Loucy (cell line): ENCODE measurements around the gene RNF152.
"Not testable (repeated sequence)": the region's sequence is repeated elsewhere in the genome, so short reads cannot be mapped to it uniquely, and the experiment has no call there.

Experiments used
- H2AFZ ChIP-seq: fragments of 200-600 bp; sonication (generic); 2 replicates; pipeline ENCODE4 v1.6.0; 2016; ENCODE audit warnings: antibody characterized with exemption, mild to moderate bottlenecking, low read length, moderate library complexity
- H3F3A ChIP-seq: fragments of 200-600 bp; 2 replicates; pipeline ENCODE4 v1.6.0; 2016; ENCODE audit warnings: antibody characterized with exemption, low read depth, mild to moderate bottlenecking
- H3K27me3 ChIP-seq: fragments of 200-600 bp; sonication (generic); 2 replicates; pipeline ENCODE4 v1.6.1; 2014; ENCODE audit warnings: low read length, mild to moderate bottlenecking; ENCODE audit not compliant: insufficient read depth, poor library complexity, severe bottlenecking
- H3K36me3 ChIP-seq: fragments of 200-600 bp; sonication (generic); 2 replicates; pipeline ENCODE4 v1.6.1; 2016; ENCODE audit warnings: low read length; ENCODE audit not compliant: insufficient read depth
- H3K4me1 ChIP-seq: fragments of 200-600 bp; sonication (generic); 2 replicates; pipeline ENCODE4 v1.5.1; 2014; ENCODE audit warnings: low read length, mild to moderate bottlenecking; ENCODE audit not compliant: insufficient read depth, poor library complexity, severe bottlenecking
- H3K4me2 ChIP-seq: fragments of 200-600 bp; sonication (generic); 2 replicates; pipeline ENCODE4 v1.6.0; 2014; ENCODE audit warnings: antibody characterized with exemption, low read length, low read depth, mild to moderate bottlenecking; ENCODE audit not compliant: poor library complexity, severe bottlenecking
- H3K4me3 ChIP-seq: fragments of 200-600 bp; sonication (generic); 2 replicates; pipeline ENCODE4 v1.5.1; 2014; ENCODE audit warnings: low read length, mild to moderate bottlenecking, mixed read lengths; ENCODE audit not compliant: poor library complexity, severe bottlenecking
- H3K79me2 ChIP-seq: fragments of 200-600 bp; sonication (generic); 2 replicates; pipeline ENCODE4 v1.6.1; 2014; ENCODE audit warnings: low read length; ENCODE audit not compliant: insufficient read depth
- H3K9ac ChIP-seq: fragments of 200-600 bp; sonication (generic); 2 replicates; pipeline ENCODE4 v1.6.0; 2014; ENCODE audit warnings: mild to moderate bottlenecking, low read depth, low read length, moderate library complexity; ENCODE audit not compliant: poor library complexity, severe bottlenecking
- H3K9me2 ChIP-seq: fragments of 200-600 bp; sonication (generic); replicated peaks from 2 replicates; pipeline ENCODE4 v1.6.1; 2016; ENCODE audit warnings: low read depth, low read length, mixed read lengths
- H3K9me3 ChIP-seq: fragments of 200-600 bp; sonication (generic); 2 replicates; pipeline ENCODE4 v1.6.1; 2014; ENCODE audit warnings: mild to moderate bottlenecking, antibody characterized with exemption, low read length, low read depth; ENCODE audit not compliant: insufficient read depth
- H4K20me1 ChIP-seq: fragments of 200-600 bp; sonication (generic); 2 replicates; pipeline ENCODE4 v1.6.0; 2014; ENCODE audit warnings: antibody characterized with exemption, low read length, mild to moderate bottlenecking; ENCODE audit not compliant: insufficient read depth, poor library complexity, severe bottlenecking
- CTCF ChIP-seq: fragments of 200-600 bp; sonication (generic); conservative IDR thresholded peaks from 2 replicates; pipeline ENCODE4 v1.5.1; 2014; ENCODE audit warnings: mild to moderate bottlenecking, antibody characterized with exemption, low read length
- EZH2phosphoT487 ChIP-seq: fragments of 200-600 bp; IDR thresholded peaks from 2 replicates; pipeline ENCODE4 v1.6.1; 2018; ENCODE audit warnings: antibody characterized with exemption, mild to moderate bottlenecking, moderate library complexity, borderline replicate concordance

RNF152 gene

GRCh38 chr18:61785588-61785987 lies 107.2 kb downstream of the RNF152 start:
- no peaks in the 10 kb centered on the region for H3K79me2 ChIP-seq
- H3K4me1 ChIP-seq, result peaks cover 4% of the 10 kb centered on the region
- H3F3A ChIP-seq, result no peaks in the 10 kb centered on the region
- H3K4me2 ChIP-seq, result no peak overlapping the region
- H3K9ac ChIP-seq, result no peak overlapping the region
- no peaks in the 10 kb centered on the region for H3K36me3 ChIP-seq
- H2AFZ ChIP-seq, result no peak overlapping the region
- no peak for TF ChIP-seq CTCF
- TF ChIP-seq EZH2phosphoT487, result no peak
- H3K27me3 ChIP-seq, result no peaks in the 10 kb centered on the region
- no peaks in the 10 kb centered on the region; the same call in 1 of the 2 replicates for H3K9me3 ChIP-seq
- no peaks in the 10 kb centered on the region for H3K9me2 ChIP-seq
- H4K20me1 ChIP-seq, result no peaks in the 10 kb centered on the region
- H3K4me3 ChIP-seq, result no peak overlapping the region

GRCh38 chr18:61784834-61785233 lies 108.0 kb downstream of the RNF152 start:
- H3K27me3 ChIP-seq, result no peaks in the 10 kb centered on the region
- H3K4me2 ChIP-seq, result no peak overlapping the region
- H3K9ac ChIP-seq, result no peak overlapping the region
- H3K4me1 ChIP-seq, result peaks cover 4% of the 10 kb centered on the region
- no peaks in the 10 kb centered on the region for H3K79me2 ChIP-seq
- TF ChIP-seq EZH2phosphoT487 (no peak), CTCF (no peak)
- no peaks in the 10 kb centered on the region for H3K9me2 ChIP-seq
- H3F3A ChIP-seq, result no peaks in the 10 kb centered on the region
- no peak overlapping the region for H2AFZ ChIP-seq
- H3K9me3 ChIP-seq, result no peaks in the 10 kb centered on the region; the same call in 1 of the 2 replicates
- H4K20me1 ChIP-seq, result no peaks in the 10 kb centered on the region
- no peak overlapping the region for H3K4me3 ChIP-seq
- no peaks in the 10 kb centered on the region for H3K36me3 ChIP-seq

- H3K79me2 ChIP-seq, result no peaks in the 10 kb centered on the region
- no peaks in the 10 kb centered on the region for H4K20me1 ChIP-seq
- no peaks in the 10 kb centered on the region for H3K36me3 ChIP-seq
- no peak for TF ChIP-seq EZH2phosphoT487
- TF ChIP-seq CTCF, result no peak
- no peaks in the 10 kb centered on the region for H3K27me3 ChIP-seq
- no peak overlapping the region for H3K9ac ChIP-seq
- H3K9me3 ChIP-seq, result no peaks in the 10 kb centered on the region
- no peaks in the 10 kb centered on the region for H3F3A ChIP-seq
- no peaks in the 10 kb centered on the region for H3K9me2 ChIP-seq
- H3K4me2 ChIP-seq, result no peak overlapping the region
- H2AFZ ChIP-seq, result no peak overlapping the region
- no peak overlapping the region for H3K4me3 ChIP-seq
- peaks cover 4% of the 10 kb centered on the region for H3K4me1 ChIP-seq
Measured at GRCh38 chr18:61782545-61782944, 110.3 kb downstream of the RNF152 start.

GRCh38 chr18:61776201-61776600 lies 116.6 kb downstream of the RNF152 start:
- H2AFZ ChIP-seq, H3K9me2 ChIP-seq, H3K79me2 ChIP-seq, H4K20me1 ChIP-seq, H3K27me3 ChIP-seq, H3K9ac ChIP-seq, H3K4me1 ChIP-seq, H3K4me3 ChIP-seq, H3K4me2 ChIP-seq, H3K36me3 ChIP-seq, H3F3A ChIP-seq, H3K9me3 ChIP-seq: not testable (repeated sequence)
